ENCODE results near the gene TMEM45A. TPM values are rescaled to one million over a fixed set of nuclear protein-coding genes. Genes with fewer than 3 reads are reported as not detected.

The TMEM45A gene, protein sequence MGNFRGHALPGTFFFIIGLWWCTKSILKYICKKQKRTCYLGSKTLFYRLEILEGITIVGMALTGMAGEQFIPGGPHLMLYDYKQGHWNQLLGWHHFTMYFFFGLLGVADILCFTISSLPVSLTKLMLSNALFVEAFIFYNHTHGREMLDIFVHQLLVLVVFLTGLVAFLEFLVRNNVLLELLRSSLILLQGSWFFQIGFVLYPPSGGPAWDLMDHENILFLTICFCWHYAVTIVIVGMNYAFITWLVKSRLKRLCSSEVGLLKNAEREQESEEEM
- total RNA-seq = 5.5 and 18.8 TPM in 2 replicates

DNA sequence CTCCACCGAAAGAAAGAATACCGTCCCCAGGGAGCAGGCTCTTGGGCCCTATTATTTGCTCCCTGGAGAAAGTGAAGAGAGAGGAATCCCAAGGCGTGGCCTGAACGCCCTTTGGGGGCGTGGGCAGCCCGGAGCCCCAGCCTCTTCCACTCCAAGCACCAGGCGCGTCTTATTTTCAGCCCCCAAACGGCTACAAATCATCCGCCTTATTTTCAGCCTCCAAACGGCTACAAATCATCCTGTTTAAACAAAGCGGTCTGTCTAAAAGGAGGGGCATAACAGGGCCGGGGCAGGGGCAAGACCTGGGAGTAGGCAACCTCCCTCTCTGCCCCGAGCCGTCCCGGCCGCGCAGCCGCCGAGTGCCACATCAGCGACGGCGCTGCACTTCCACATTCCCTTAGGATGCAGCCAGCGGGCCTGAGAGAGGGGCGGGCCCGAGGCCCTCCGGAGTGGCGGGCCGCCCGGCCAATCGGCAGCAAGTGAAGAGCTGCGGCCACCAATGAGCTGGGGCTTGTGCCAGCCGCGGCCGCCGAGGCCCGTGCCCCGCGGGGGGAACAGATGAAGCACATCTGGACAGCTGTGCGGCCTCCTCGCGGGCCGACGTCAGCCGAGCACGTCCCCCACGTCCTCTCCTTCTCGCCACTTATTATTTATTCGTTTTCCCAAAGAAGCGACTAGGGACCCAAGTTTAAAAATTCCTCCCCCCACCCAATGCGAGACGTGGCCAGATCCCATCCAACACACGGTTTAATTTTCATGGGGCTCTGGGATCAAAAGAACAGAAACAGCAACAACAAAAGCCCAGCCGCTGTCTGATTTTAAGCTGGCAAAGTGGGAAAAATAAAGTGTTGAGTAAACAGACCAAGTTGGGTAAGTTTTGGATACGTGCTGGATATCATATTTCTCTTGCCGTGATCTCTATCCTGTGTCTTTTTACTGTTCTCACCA, at the start of gene TMEM45A:
TMEM45A (plus strand) TSS at position 561 of the 948 bp plus-strand sequence. CDS start 62,593 bp downstream, outside the sequence.

DNA sequence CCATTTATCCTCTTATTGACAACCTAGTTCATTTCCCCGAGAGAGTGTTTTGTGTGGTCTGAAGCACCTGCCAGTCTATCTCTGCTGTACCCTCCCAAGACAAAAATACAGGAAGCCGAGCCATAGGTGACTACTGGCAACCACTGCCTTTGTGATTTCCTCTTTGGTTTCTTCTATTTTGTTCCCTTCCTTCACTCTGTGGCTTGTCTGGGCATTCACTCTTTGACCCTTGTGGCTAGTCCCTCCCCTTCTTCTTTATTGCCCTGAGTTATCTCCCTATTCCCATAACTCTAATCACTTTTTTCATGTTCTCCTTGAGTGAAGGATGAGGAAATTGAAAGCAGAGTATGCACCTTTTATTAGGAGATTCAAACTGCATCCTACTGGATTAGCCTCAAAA, 116.9 kb downstream of the TMEM45A start, which contains the start of gene ADGRG7:
ADGRG7 (plus strand) TSS at position 297 of the 400 bp plus-strand sequence. CDS start 256 bp downstream, outside the sequence.

Other genes with a start within 250 kb of the TMEM45A start
- gene TBC1D23, start 231.6 kb upstream of the TMEM45A start, total RNA-seq = 36.1 and 36.9 TPM in 2 replicates
- 18.3 and 22.9 TPM in 2 replicates for gene NIT2, start 157.9 kb upstream of the TMEM45A start, total RNA-seq
- gene TOMM70, start 91.5 kb upstream of the TMEM45A start, total RNA-seq = 38.3 and 69.5 TPM in 2 replicates
- gene LNP1, start 91.1 kb upstream of the TMEM45A start, total RNA-seq = 0.48 and 1.9 TPM in 2 replicates
- 38.3 TPM in 1 of 2 replicates, not detected in the other for gene ADGRG7, start 117.0 kb downstream of the TMEM45A start, total RNA-seq
- gene TFG, start 216.9 kb downstream of the TMEM45A start, total RNA-seq = 76.1 and 79.5 TPM in 2 replicates

Measured in tracheal epithelial cell (primary cell).